Thoracic aorta (tissue), 2 donors: Measurements from ENCODE around the gene MAMSTR. TPM values are rescaled to one million over a fixed set of nuclear protein-coding genes. Genes with fewer than 3 reads are reported as not detected.
A peak's percentile ranks its signal among the peaks of the same experiment; 100 is the strongest.
"Not testable (repeated sequence)": the region's sequence is repeated elsewhere in the genome, so short reads cannot be mapped to it uniquely, and the experiment has no call there.

Experiments
- ATAC-seq: fragments of 150-250 bp; one replicate; pipeline ENCODE4 v1.8.0; 2017; ENCODE audit warnings: low read depth; ENCODE audit not compliant: insufficient number of reproducible peaks, low FRiP score
- DNase-seq: peaks from one replicate; pipeline ENCODE4 v3.0.0-alpha.2; 2020; ENCODE audit warnings: low spot score
- H3K27ac ChIP-seq, 2 donors: fragments of 200-600 bp; sonication (generic); 1 replicate in 1 of 2; 2 replicates in 1 of 2; pipeline ENCODE4 v1.5.1; 2016; ENCODE audit warnings: mild to moderate bottlenecking in 2 of 2, moderate library complexity in 2 of 2
- H3K27me3 ChIP-seq: fragments of 200-600 bp; sonication (generic); replicated peaks from 2 replicates; pipeline ENCODE4 v1.6.0; 2016; ENCODE audit warnings: mild to moderate bottlenecking; ENCODE audit not compliant: insufficient read depth
- H3K36me3 ChIP-seq: fragments of 200-600 bp; sonication (generic); one replicate; pipeline ENCODE4 v1.5.1; 2016
- H3K4me1 ChIP-seq, 2 donors: fragments of 200-600 bp; sonication (generic); 1 replicate in 1 of 2; 2 replicates in 1 of 2; pipeline versions ENCODE4 v1.5.1 to v1.6.0; 2016; ENCODE audit warnings: low read depth in 2 of 2, mild to moderate bottlenecking in 1 of 2; ENCODE audit not compliant: control insufficient read depth in 1 of 2
- H3K4me3 ChIP-seq: fragments of 200-600 bp; sonication (generic); 2 replicates; pipeline ENCODE4 v1.5.1; 2016; ENCODE audit warnings: mild to moderate bottlenecking
- H3K9me3 ChIP-seq: fragments of 200-600 bp; sonication (generic); 2 replicates; pipeline ENCODE4 v1.5.1; 2016
- CTCF ChIP-seq: fragments of 200-600 bp; sonication (generic); IDR thresholded peaks from one replicate; pipeline ENCODE4 v1.5.1; 2019; ENCODE audit warnings: antibody characterized with exemption
- total RNA-seq, 2 donors: library from RNA; depleted of rRNA; stranded (reverse); fragments of >200 nt; gene quantifications; one replicate each; pipeline versions ENCODE4 v1.1.0 to v1.2.3, GENCODE V29; 2016

MAMSTR gene
- total RNA-seq, 2 donors from 2014 or later: not detected

- no peaks in the 10 kb centered on the region for H3K9me3 ChIP-seq
- no peak for DNase-seq
- TF ChIP-seq CTCF: no peak
- peaks cover 2% of the 10 kb centered on the region for H3K36me3 ChIP-seq
- no peaks in the 10 kb centered on the region for H3K4me1 ChIP-seq
- no peak overlapping the region for H3K4me3 ChIP-seq
- H3K27me3 ChIP-seq: no peaks in the 10 kb centered on the region
- no peak overlapping the region for H3K27ac ChIP-seq
- ATAC-seq: no peak
Measured at GRCh38 chr19:48689449-48689848, 30.1 kb downstream of the MAMSTR start.

GRCh38 chr19:48687776-48688175 lies 31.7 kb downstream of the MAMSTR start:
- no peaks in the 10 kb centered on the region for H3K9me3 ChIP-seq
- no peak for ATAC-seq
- H3K4me3 ChIP-seq: no peak overlapping the region
- H3K36me3 ChIP-seq: peaks cover 2% of the 10 kb centered on the region
- H3K27ac ChIP-seq: no peak overlapping the region
- no peaks in the 10 kb centered on the region for H3K27me3 ChIP-seq
- no peak for DNase-seq
- no peaks in the 10 kb centered on the region for H3K4me1 ChIP-seq
- TF ChIP-seq CTCF: no peak

GRCh38 chr19:48686637-48687036 lies 32.9 kb downstream of the MAMSTR start:
- H3K36me3 ChIP-seq, DNase-seq: not testable (repeated sequence)

GRCh38 chr19:48686088-48686487 lies 33.4 kb downstream of the MAMSTR start:
- Histone ChIP-seq H3K36me3 (no peaks in the 10 kb centered on the region), H3K4me1 (no peaks in the 10 kb centered on the region), H3K9me3 (no peaks in the 10 kb centered on the region), H3K27ac (no peak overlapping the region), H3K4me3 (no peak overlapping the region), H3K27me3 (no peaks in the 10 kb centered on the region)
- ATAC-seq: no peak
- DNase-seq: no peak
- no peak for TF ChIP-seq CTCF

More at GRCh38 chr19:48686637-48687036, 32.9 kb downstream of the MAMSTR start:
- ATAC-seq, H3K9me3 ChIP-seq, H3K4me3 ChIP-seq, H3K27me3 ChIP-seq, H3K27ac ChIP-seq, H3K4me1 ChIP-seq: not testable (repeated sequence)

- no peak for ATAC-seq
- no peak for DNase-seq
- Histone ChIP-seq H3K36me3 (no peaks in the 10 kb centered on the region), H3K27me3 (no peaks in the 10 kb centered on the region), H3K9me3 (no peaks in the 10 kb centered on the region), H3K27ac (no peak overlapping the region), H3K4me3 (no peak overlapping the region), H3K4me1 (no peaks in the 10 kb centered on the region)
- no peak for TF ChIP-seq CTCF
Measured at GRCh38 chr19:48685583-48685982, 33.9 kb downstream of the MAMSTR start.

GRCh38 chr19:48683349-48683748 lies 36.2 kb downstream of the MAMSTR start:
- no peaks in the 10 kb centered on the region for H3K36me3 ChIP-seq
- ATAC-seq (no peak), DNase-seq (no peak)
- no peaks in the 10 kb centered on the region for H3K9me3 ChIP-seq
- no peaks in the 10 kb centered on the region for H3K4me1 ChIP-seq
- H3K27me3 ChIP-seq: no peaks in the 10 kb centered on the region
- no peak overlapping the region for H3K27ac ChIP-seq
- H3K4me3 ChIP-seq: peak overlapping the region; percentile 16
- no peak for TF ChIP-seq CTCF
